IPS-NIHi7 (cell line): Measurements from ENCODE around the gene STK17B.

ENCODE experiments used
- DNase-seq: peaks from one replicate; pipeline ENCODE4 v3.0.0; 2012; ENCODE audit warnings: mixed read lengths; ENCODE audit errors: extremely low spot score

STK17B gene

DNA sequence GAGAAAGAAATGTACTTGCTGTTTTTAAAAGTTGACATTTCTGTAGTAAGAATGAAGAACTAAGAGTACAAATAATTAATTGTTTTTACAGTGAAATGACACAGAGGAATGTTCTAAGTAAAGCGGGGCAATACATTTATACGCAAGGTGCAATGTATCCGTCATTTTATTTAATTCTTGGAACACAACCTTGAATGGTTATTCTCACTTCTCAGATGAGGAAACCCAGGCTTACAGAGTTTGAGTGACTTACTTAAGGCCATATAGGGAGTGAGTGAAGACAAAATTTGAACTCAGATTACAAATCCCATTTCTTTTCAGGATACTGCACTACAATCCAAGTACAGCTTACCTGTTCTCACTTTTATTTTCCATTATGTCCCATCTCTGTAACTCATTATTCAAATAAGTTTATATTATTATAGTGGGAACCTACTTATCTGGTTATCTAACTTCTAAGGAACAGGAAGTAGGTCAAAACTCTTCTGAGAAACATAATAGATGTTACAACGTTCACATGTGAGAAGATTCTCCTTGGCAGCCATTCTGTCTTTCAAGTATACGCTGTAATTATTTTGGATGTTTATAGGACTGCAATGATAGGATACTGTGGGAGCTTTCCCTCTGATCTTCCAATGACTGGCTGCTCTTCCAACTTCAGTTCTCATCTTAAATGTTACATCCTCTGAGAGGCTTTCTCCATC, 12.3 kb upstream of the STK17B start:
- DNase-seq: no peak

DNA sequence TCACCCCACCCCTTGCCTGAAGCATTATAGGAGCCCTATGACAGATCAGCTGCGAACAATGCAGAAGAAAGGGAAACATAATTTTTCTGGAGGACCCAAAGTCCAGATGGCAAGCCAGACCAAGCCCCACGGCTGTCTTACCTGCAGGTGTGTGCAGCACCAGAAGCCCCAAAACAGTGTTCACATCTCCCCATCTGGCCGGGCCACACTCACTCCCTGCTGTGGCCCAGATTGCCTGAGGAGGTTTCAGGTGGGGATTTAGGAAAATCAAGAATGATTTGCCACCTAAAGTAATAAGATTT, 11.7 kb upstream of the STK17B start:
- DNase-seq: no peak

- no peak for DNase-seq
Observed at GRCh38 chr2:196182439-196183171, 11.2 kb upstream of the STK17B start.

DNA sequence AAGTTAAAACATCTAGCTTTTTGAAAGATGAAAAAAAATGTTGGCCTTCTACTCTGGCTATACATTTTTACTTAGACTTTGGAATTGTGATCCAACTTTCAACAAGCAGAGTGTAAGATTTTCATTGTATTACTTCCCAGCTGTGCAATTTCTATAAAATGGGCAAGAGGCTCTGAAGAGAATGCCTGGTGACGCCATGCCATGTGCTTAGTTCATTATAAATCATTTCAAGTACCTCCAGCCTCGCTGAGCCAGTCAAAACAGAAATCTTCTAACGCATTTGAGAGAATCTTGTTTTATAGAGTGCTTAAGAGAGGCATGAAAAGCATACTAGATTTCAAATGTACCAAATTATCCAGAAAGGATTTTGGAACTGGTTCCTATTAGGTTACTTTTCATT, 10.1 kb upstream of the STK17B start:
- DNase-seq: no peak

- no peak for DNase-seq
Observed at GRCh38 chr2:196177124-196177523, 5.7 kb upstream of the STK17B start.

- DNase-seq: no peak
Observed at GRCh38 chr2:196176142-196176738, 4.9 kb upstream of the STK17B start.

- no peak for DNase-seq
Observed at GRCh38 chr2:196174404-196174803, 3.0 kb upstream of the STK17B start.

DNA sequence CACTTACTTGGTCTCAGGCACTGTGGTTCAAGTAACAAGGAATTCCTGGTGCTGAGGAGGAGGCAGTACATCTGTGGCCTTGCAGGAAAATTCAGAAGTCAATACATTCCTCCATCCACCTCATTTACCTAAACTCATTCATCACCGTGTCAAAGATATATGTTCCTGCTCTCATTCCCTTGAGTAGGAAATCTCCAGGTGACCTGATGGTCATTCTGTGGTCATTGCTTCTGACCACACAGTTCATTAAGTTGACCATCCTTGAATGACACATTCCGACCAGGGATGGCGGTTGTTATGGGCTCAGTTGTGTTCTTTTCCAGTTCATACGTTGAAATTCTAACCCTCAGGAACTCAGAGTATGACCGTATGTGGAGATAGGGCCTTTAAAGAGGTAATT, 2.1 kb upstream of the STK17B start:
- DNase-seq: no peak

- DNase-seq: no peak
Observed at GRCh38 chr2:196172951-196173350, 1.6 kb upstream of the STK17B start.

DNA sequence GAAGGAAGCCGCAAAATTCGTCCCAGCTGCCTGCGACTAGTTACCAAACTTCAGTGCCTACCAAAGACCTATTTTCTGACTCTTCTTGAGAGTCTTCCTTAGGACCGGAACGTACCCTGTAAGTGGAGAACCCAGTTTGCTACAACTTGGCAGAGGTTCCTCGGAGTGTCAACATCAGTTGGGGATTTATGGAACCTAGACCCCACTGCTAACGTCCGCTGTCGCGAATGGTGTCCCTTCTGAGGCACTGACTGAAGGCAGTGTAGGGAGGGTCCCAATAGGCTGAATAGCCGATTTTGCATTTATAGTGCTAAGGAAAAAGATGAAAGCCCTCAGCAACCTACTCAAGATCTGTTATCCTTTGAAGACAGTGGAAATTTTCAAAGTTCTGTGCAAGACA, 568 bp upstream of the STK17B start:
- DNase-seq: no peak

DNA sequence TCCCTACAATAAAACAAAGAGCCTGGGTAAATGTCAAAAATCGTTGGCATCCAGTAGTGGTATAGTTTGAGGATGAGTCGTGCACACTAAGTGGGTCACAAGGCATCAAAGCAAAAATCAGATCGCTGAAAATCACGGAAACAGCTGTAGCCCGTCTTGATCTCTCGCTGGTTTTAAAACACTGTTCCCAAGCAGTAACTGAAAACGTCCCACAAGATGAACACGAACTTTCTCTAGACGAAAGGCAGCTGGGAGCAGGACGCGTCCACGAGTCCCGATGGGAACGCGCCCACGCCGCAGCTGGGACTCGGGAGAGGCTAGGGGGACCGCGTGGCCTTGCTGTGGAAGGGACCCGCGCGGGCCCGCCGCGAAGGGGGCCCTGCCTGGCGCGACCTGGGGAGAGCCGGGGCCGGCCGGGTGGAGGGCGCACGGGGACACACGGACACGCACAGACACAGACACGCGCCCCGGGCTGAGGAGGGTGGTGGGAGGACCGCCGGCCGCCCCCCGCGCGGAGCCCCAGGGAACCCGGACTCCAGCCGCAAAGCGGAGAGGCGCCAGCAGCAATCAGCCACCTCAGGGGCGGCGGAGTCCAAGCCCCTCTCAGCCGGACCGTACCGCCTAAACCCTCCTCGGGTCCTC, 651 bp downstream of the STK17B start:
- no peak for DNase-seq

GRCh38 chr2:196170213-196170605, 1.2 kb downstream of the STK17B start:
- no peak for DNase-seq

DNA sequence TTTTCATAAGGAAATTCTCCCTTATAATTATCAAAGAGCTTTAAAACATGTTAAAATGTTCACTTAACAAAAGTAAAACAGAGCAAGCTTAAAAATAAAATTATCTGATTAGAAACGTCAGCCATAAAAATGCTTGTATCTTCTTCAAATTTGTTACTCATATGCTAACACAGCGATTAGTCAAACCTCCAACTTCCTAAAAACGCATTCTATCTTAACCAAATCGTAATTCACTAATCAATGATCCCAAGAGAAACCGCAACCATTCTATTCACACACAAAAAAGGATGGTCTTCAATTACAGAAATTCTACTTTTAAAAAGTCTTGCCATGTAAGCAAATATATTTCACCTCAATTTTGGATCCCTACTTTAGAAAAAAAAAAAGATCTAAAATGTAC, 1.9 kb downstream of the STK17B start:
- DNase-seq: no peak

DNA sequence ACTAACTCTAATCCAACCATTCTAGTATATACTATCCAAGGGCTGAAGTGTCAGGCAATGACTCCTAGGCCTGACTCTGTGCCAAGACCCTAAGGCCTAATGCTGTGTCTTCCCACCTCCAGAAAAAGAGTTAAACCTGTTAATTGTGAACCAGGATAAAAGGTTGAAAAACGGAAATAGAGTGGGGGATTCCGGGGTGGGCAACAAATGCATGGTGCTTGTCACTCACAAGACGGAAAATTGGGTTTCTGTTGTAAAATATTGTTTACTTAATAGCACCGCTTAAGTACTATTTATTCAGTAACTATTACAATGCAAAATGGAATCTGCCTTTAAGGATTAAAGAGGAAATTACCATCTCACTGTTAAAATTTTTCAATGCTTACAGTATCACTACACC, 3.2 kb downstream of the STK17B start:
- no peak for DNase-seq

- DNase-seq: no peak
Observed at GRCh38 chr2:196167666-196168065, 3.7 kb downstream of the STK17B start.

DNA sequence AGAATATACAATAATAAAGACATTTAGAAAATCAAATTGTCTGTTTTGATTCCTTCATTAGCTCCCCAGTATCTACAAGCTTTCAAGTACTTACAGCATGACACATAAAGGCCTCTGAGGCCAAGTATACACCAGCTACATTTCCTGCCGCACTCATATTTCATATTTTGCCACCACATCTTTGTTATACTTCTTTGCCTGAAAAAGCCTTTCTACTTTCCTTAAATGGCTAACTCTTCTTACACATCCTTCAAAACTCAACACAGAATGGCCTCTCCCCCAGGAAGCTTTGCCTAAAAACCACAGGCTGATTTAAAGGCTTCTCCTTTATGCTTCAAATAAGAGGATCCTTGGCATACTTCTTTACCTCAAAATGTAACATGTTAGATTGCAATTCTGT, 4.5 kb downstream of the STK17B start:
- DNase-seq: no peak

DNA sequence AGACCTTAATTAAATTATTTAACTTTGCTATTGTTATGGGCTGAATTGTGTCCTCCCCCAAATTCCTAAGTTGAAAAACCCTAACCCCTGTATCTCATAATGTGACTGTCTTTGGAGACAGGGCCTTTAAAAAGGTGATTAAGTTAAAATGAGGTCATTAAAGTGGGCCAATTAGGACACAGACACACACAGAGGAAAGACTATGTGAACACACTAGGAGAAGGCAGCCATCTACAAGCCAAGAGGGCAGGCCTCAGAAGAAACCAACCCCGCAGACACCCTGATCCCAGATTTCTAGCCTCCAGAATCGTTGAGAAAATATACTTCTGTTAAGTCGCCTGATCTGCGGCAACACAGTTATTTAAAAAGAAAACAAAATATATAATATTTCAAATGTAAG, 6.4 kb downstream of the STK17B start:
- no peak for DNase-seq

DNA sequence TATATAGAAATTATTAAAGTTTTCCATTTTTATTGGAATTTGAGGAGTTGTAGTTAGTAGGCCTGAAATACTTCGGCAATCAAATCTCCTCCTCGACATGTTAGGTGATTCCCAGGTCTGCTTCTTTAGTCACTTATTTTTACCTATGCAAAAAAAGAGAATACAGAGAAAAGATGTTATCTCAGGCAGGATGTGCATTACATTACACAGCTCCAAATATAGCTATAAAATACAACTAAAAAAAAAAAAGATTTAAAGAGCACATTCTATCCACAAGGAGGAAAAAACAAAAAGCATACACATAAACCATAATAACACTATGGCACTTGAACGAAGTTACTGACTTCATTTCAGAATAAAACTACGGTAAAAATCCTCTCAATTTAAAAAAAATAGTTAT, 8.1 kb downstream of the STK17B start:
- DNase-seq: no peak

GRCh38 chr2:196162586-196163175, 8.7 kb downstream of the STK17B start:
- no peak for DNase-seq

DNA sequence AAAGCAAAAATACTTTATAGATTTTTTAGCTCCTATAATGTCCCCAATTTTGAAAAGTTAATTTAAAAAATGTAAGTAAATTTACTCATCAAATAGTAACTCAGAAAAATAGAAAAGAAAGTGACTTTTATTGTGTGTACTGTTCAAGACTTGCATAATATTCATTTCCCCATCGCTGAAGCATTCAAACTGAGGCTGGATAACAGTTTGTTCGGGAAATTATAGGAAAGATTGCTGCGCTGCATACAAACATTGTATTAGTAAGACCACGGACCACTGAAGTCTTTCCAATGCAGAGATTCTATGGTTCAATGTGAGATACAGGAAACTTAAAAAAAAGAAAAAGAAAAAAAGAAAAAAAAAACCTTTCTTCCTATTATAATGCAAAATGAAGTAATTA, 10.4 kb downstream of the STK17B start:
- DNase-seq: no peak

GRCh38 chr2:196160101-196160500, 11.3 kb downstream of the STK17B start:
- peak; percentile 23 for DNase-seq

DNA sequence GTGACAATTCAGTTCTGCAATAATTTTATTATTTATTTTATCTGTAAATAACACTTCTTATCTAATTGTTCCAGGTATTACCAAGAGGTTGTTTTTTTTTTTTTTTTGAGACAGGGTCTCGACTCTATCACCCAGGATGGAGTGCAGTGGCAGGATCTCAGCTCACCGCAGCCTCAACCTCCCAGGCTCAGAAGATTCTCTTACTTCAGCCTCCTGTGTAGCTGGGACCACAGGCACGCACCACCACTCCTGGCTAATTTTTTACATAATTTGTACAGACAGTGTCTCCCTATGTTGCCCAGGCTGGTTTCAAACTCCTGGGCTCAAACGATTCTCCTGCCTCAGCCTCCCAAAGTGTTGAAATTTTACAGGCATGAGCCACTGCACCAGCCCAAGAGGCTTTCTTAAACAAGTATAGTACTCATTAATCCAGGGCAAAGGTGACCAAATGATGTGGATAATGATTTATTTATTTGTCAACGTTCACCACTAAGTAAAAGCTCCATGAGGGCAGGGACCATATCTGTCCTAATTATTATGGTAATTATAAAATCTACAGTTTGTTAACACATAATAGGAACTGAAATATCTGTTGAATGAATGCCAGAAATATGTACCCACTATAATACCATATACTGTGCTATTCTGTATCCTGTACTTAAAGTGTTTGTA, 12.0 kb downstream of the STK17B start:
- no peak for DNase-seq
